ENCODE data around the gene NLRP7.

DNA sequence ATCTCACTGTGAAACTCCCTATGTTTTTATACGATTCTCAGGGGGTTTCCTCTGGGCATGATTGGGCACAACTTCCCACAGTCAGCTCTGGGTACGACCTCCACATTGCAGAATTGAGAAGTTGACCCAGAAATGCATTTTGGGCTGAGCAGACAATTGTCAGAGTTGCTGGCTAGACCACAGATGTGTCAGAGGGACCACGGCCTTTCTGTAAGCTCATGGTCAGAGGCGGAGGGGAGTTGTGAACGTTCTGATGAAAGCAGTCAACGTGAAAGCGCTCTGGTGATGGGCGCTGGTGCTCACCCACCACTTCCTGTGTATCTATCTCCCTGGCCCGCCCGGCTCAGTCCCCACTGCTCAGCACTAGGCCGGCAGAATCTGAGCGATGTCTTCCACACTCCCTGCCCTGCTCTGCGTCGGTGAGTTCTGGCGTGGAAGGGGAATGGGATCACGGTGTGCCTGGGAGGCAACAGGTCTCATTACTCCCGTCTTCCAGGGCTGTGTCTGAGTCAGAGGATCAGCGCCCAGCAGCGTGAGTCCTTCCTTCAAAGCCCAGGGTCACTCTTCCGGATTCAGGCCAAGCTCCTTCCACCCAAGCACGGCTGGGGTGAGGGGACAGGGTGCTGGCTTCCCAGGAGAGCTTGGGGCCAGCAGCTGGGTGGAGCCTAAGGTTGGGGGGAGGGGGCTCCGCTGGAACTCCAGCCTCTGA, 41.4 kb downstream of the NLRP7 start, which contains the start of gene NCR1:
- TF ChIP-seq, protein P1, sequence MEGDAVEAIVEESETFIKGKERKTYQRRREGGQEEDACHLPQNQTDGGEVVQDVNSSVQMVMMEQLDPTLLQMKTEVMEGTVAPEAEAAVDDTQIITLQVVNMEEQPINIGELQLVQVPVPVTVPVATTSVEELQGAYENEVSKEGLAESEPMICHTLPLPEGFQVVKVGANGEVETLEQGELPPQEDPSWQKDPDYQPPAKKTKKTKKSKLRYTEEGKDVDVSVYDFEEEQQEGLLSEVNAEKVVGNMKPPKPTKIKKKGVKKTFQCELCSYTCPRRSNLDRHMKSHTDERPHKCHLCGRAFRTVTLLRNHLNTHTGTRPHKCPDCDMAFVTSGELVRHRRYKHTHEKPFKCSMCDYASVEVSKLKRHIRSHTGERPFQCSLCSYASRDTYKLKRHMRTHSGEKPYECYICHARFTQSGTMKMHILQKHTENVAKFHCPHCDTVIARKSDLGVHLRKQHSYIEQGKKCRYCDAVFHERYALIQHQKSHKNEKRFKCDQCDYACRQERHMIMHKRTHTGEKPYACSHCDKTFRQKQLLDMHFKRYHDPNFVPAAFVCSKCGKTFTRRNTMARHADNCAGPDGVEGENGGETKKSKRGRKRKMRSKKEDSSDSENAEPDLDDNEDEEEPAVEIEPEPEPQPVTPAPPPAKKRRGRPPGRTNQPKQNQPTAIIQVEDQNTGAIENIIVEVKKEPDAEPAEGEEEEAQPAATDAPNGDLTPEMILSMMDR (IDR thresholded peaks at IDR 0.05) = no peak
- TF ChIP-seq POLR2A (IDR thresholded peaks at IDR 0.05) = no peak

Measured in Peyer's patch (tissue), 4 donors.